Lower leg skin (tissue), 3 donors: ENCODE results near the gene VAV2.

Source experiments
- CTCF ChIP-seq, 3 donors: fragments of 450-650 bp; IDR thresholded peaks; one replicate each; pipeline ENCODE4 v1.5.1; 2016; ENCODE audit warnings: antibody characterized with exemption in 3 of 3, mild to moderate bottlenecking in 3 of 3, moderate library complexity in 2 of 3
- POLR2A ChIP-seq, 2 donors: fragments of 450-650 bp; IDR thresholded peaks; one replicate each; pipeline ENCODE4 v1.6.1; 2016 to 2017; ENCODE audit warnings: antibody characterized with exemption in 2 of 2, mild to moderate bottlenecking in 1 of 2, moderate library complexity in 1 of 2

- no peak for TF ChIP-seq CTCF (IDR thresholded peaks at IDR 0.05)
- TF ChIP-seq POLR2A (IDR thresholded peaks at IDR 0.05), result no peak
These were observed 178.2 kb downstream of the VAV2 start for GRCh38 chr9:133813749-133814585.
